Small intestine (tissue), 7 donors: ENCODE measurements around the gene GABRP. TPM values are rescaled to one million over a fixed set of nuclear protein-coding genes. Genes with fewer than 3 reads are reported as not detected.

Experiments
- DNase-seq, 2 donors: peaks; one replicate each; pipeline versions ENCODE4 v3.0.0 to v3.0.0-alpha.2; 2013
- FAIRE-seq: peaks from 2 replicates; lab custom pipeline; 2012; peaks lifted over from hg19 to GRCh38; lab: Jason Lieb, UNC
- H3K27ac ChIP-seq, 3 donors: one replicate each; pipeline ENCODE4 v1.5.1; 2013; ENCODE audit warnings: low read length in 2 of 3, mild to moderate bottlenecking in 2 of 3, control low read depth in 1 of 3, inconsistent platforms in 1 of 3, low read depth in 1 of 3, moderate library complexity in 1 of 3
- H3K27me3 ChIP-seq, 3 donors: one replicate each; pipeline ENCODE4 v1.6.1; 2013; ENCODE audit warnings: low read length in 3 of 3, inconsistent platforms in 1 of 3; ENCODE audit not compliant: control insufficient read depth in 3 of 3, insufficient read depth in 3 of 3
- H3K36me3 ChIP-seq, 3 donors: one replicate each; pipeline ENCODE4 v1.6.1; 2013; ENCODE audit warnings: low read length in 3 of 3, inconsistent platforms in 1 of 3, low read depth in 1 of 3, mild to moderate bottlenecking in 1 of 3, moderate library complexity in 1 of 3; ENCODE audit not compliant: control insufficient read depth in 3 of 3, insufficient read depth in 2 of 3
- H3K4me1 ChIP-seq, 3 donors: one replicate each; pipeline ENCODE4 v1.6.1; 2013; ENCODE audit warnings: low read length in 2 of 3, inconsistent platforms in 1 of 3, low read depth in 1 of 3, mild to moderate bottlenecking in 1 of 3, moderate library complexity in 1 of 3; ENCODE audit not compliant: control insufficient read depth in 3 of 3, insufficient read depth in 2 of 3
- H3K4me3 ChIP-seq, 3 donors: one replicate each; pipeline ENCODE4 v1.5.1; 2013; ENCODE audit warnings: low read length in 3 of 3, control low read depth in 1 of 3, inconsistent platforms in 1 of 3, low read depth in 1 of 3, mild to moderate bottlenecking in 1 of 3, moderate library complexity in 1 of 3
- H3K9me3 ChIP-seq, 2 donors: one replicate each; pipeline ENCODE4 v1.6.1; 2013; ENCODE audit warnings: low read depth in 1 of 2, low read length in 1 of 2; ENCODE audit not compliant: control insufficient read depth in 2 of 2, insufficient read depth in 1 of 2
- WGBS, 3 donors: extraction: QIAGEN DNeasy Blood & Tissue Kit; methylation state at CpG; one replicate each; pipeline ENCODE4 v1.1.7; 2013; 5-methylcytosine and 5-hydroxymethylcytosine counted together
- polyA plus RNA-seq, 4 donors: library from polyadenylated mRNA; stranded (reverse) in 3 of 4; unstranded in 1 of 4; fragments of 200-250 nt in 3 of 4; fragments of 120-200 nt in 1 of 4; gene quantifications; one replicate each; pipeline versions ENCODE4 v1.2.1 to v1.2.3, GENCODE V29; 2013
- donor health status: healthy with polysubstance abuse.
- donor health status: control.
- donor health status: control.
- donor health status: Bipolar disorder and iron deficiency.
- donor health status: healthy.

GABRP gene
- polyA plus RNA-seq, 4 donors = 0.24 to 8.4 (median 2.8) TPM

GRCh38 chr5:170861917-170862766 lies 78.6 kb downstream of the GABRP start, which contains the start of gene RANBP17:
RANBP17 (plus strand) TSS chr5:170862018.
- no peaks in the 10 kb centered on the region for H3K27me3 ChIP-seq
- 2 to 5% (median 3%) methylated on average over 62 to 102 of the region's 102 CpGs for WGBS, 3 donors
- peak within 1 kb of the TSS in 1 of 3 donors; percentile 18 for H3K27ac ChIP-seq
- no peaks in the 10 kb centered on the region for H3K36me3 ChIP-seq
- peaks cover 0 to 9% (median 0%) of the 10 kb centered on the region in 3 donors for H3K4me1 ChIP-seq
- DNase-seq = peak; percentile 33 to 81
- H3K4me3 ChIP-seq = peak within 1 kb of the TSS; percentile 58 to 62 (median 60)
- H3K9me3 ChIP-seq = peaks cover 0 to 5% of the 10 kb centered on the region in 2 donors
- no peak for FAIRE-seq

GRCh38 chr5:170863646-170864045 lies 80.1 kb downstream of the GABRP start:
- Histone ChIP-seq H3K9me3 (peaks cover 0 to 5% of the 10 kb centered on the region in 2 donors), H3K27me3 (no peaks in the 10 kb centered on the region), H3K4me1 (peaks cover 0 to 9% (median 0%) of the 10 kb centered on the region in 3 donors), H3K4me3 (no peak overlapping the region), H3K36me3 (no peaks in the 10 kb centered on the region), H3K27ac (no peak overlapping the region)
- FAIRE-seq = no peak
- DNase-seq = no peak
- 77 to 88% (median 85%) methylated on average over 3 of the region's 3 CpGs for WGBS, 3 donors

Other genes starting within 250 kb of the GABRP start
- gene RANBP17, start 78.3 kb downstream of the GABRP start, polyA plus RNA-seq = 1 to 10 TPM in 2 of 4 donors, under 1 TPM in 2; 0.67 to 6.1 (median 1.2) TPM